D721Med (cell line): ENCODE results near the gene FOXP2.
A peak's percentile ranks its signal among the peaks of the same experiment; 100 is the strongest.
"Not testable (repeated sequence)": the region's sequence is repeated elsewhere in the genome, so short reads cannot be mapped to it uniquely, and the experiment has no call there.

ENCODE experiments used
- DNase-seq: peaks from one replicate; pipeline ENCODE4 v3.0.0; 2011; ENCODE audit warnings: low spot score; ENCODE audit not compliant: insufficient read length
- FAIRE-seq: peaks from 2 replicates; lab custom pipeline; 2011; peaks lifted over from hg19 to GRCh38; lab: Jason Lieb, UNC
- CTCF ChIP-seq: IDR thresholded peaks from 2 replicates; pipeline ENCODE4 v1.5.1; 2012; ENCODE audit warnings: mild to moderate bottlenecking, control low read depth; ENCODE audit not compliant: insufficient read depth; ENCODE audit errors: missing control alignments

Gene FOXP2

GRCh38 chr7:114426382-114426781 is 11.8 kb downstream of the FOXP2 start:
- no peak for TF ChIP-seq CTCF
- no peak for FAIRE-seq
- no peak for DNase-seq

- FAIRE-seq (no peak), DNase-seq (no peak)
- TF ChIP-seq CTCF = peak; percentile 53
These were observed 12.2 kb downstream of the FOXP2 start for GRCh38 chr7:114426824-114427223.

- TF ChIP-seq CTCF = no peak
- no peak for DNase-seq
- no peak for FAIRE-seq
These were observed 13.6 kb downstream of the FOXP2 start for GRCh38 chr7:114428211-114428610.

- no peak for TF ChIP-seq CTCF
- DNase-seq (no peak), FAIRE-seq (no peak)
These were observed 16.6 kb downstream of the FOXP2 start for GRCh38 chr7:114431189-114431588.

- no peak for DNase-seq
- no peak for FAIRE-seq
- no peak for TF ChIP-seq CTCF
These were observed 17.4 kb downstream of the FOXP2 start for GRCh38 chr7:114432061-114432460.

GRCh38 chr7:114432703-114433102 is 18.1 kb downstream of the FOXP2 start:
- no peak for TF ChIP-seq CTCF
- no peak for FAIRE-seq
- DNase-seq = no peak

- no peak for TF ChIP-seq CTCF
These were observed 25.0 kb downstream of the FOXP2 start for GRCh38 chr7:114439581-114439980.

GRCh38 chr7:114440927-114441326 is 26.3 kb downstream of the FOXP2 start:
- not testable (repeated sequence) for FAIRE-seq, DNase-seq

More at GRCh38 chr7:114439581-114439980, 25.0 kb downstream of the FOXP2 start:
- no peak for DNase-seq
- FAIRE-seq = no peak
